Body of pancreas (tissue), 4 donors: Measurements from ENCODE around the gene NR3C2.

Experiments
- CTCF ChIP-seq, 7 experiments: fragments of 450-650 bp in 4 of 7; fragments of 200-600 bp in 3 of 7; sonication (generic) in 3 of 7; IDR thresholded peaks; one replicate each; pipeline ENCODE4 v1.5.1; 2016 to 2019; ENCODE audit warnings: antibody characterized with exemption in 7 of 7
- POLR2A ChIP-seq, 3 donors: fragments of 450-650 bp; IDR thresholded peaks; one replicate each; pipeline ENCODE4 v1.6.1; 2016; ENCODE audit warnings: antibody characterized with exemption in 3 of 3, mild to moderate bottlenecking in 2 of 3

- TF ChIP-seq CTCF (IDR thresholded peaks at IDR 0.05) (no peak), POLR2A (IDR thresholded peaks at IDR 0.05) (no peak)
These were observed 325.2 kb downstream of the NR3C2 start for GRCh38 chr4:148116969-148117368.
